HG02571 (cell line): ENCODE data around the gene POLR3H.

ENCODE experiments used
- ATAC-seq: cut with Tn5 transposase; IDR thresholded peaks from one replicate; pipeline ENCODE4 v1.9.1; 2021; ENCODE audit warnings: mild to moderate bottlenecking, moderate library complexity; ENCODE audit not compliant: unreplicated experiment

Gene POLR3H

DNA sequence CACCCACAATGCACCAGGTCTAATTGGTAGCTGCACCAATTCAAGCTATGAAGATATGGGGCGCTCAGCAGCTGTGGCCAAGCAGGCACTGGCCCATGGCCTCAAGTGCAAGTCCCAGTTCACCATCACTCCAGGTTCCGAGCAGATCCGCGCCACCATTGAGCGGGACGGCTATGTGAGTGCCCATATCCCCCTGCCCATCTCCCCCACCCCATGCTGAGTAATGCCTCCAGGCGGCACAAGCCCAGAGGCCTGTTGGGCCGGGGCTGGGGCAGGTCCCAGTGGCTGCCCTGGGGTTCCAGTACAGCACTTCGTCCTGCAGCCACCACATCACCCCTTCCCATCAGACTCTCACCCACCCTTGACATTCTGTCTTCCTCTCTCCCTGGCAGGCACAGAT lies 21.5 kb downstream of the POLR3H start:
- ATAC-seq = no peak

- ATAC-seq = no peak
These were observed 23.1 kb downstream of the POLR3H start for GRCh38 chr22:41521126-41521525.

DNA sequence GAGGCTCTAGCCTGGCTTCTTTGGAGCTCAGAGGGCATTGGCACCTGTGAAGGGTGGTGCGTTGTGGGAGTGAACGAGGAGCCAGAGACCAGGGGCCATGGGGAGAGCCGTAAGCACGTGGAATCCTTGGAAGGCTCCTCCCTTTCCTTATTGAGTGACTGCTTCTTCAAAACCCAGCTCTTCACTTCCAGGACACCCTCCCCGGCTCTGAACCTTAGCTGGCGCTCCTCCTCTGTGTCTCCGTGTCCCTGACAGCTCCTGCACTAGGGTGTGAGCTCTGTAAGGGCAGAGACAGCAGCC lies 26.3 kb downstream of the POLR3H start:
- ATAC-seq = no peak

DNA sequence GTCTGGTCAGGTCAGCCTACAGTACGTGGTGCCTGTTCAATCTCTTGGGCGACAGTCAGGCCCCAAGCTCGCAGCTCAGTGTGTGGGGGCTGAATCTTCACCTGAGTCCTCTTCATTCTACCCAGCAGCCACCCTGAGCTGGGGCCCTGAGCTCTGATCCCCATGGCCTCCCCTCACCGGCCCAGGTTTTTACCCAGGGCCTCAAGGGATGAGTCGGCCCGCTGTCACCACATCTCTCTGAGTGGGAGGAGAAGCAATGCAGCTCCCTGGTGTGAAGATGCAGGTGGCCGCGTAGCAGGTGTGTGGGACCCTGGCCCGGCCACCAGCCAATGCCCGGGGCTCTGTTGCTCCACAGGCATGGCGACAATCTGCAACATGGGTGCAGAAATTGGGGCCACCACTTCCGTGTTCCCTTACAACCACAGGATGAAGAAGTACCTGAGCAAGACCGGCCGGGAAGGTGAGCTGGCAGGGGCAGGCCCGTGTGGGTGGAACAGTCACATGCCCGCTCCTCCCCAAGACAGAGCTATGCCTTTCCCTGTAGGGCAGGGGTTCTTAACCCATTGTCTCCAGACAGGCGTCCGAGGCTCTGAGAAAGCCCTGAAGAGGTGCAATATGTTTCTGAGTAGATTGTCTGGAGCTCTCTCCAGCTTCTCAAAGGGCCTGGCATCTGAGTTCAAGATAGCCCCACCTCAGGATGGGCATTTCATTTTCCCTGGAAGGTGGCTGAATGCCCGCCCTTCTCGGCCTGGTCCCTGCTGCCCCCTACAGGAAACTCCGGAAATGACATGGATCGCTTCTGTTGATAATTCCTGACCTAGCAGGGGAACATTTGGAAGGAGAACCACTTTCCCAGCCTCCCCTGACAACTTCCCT lies 26.9 kb downstream of the POLR3H start:
- no peak for ATAC-seq

- no peak for ATAC-seq
These were observed 27.8 kb downstream of the POLR3H start for GRCh38 chr22:41516462-41516861.

- no peak for ATAC-seq
These were observed 30.9 kb downstream of the POLR3H start for GRCh38 chr22:41513391-41513790.

GRCh38 chr22:41512421-41513194 lies 31.7 kb downstream of the POLR3H start:
- ATAC-seq = no peak

DNA sequence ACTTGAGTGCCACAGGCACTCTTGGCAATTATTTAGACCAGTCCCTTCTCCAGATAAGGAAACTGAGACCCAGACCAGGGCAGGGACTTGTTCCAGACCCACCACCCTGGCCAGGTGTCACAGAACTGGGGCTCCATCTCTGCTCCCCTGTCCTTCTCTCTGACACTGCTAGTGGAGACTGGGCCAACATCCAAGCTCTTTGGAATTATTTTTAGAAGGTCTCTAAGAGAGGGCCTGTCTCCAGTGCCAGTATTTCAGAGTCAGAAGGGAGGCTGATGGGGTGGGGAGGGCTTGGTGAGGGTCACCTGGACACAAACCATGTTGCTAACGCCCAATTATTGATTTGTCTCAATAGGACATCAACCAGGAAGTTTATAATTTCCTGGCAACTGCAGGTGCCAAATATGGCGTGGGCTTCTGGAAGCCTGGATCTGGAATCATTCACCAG lies 32.7 kb downstream of the POLR3H start:
- no peak for ATAC-seq

DNA sequence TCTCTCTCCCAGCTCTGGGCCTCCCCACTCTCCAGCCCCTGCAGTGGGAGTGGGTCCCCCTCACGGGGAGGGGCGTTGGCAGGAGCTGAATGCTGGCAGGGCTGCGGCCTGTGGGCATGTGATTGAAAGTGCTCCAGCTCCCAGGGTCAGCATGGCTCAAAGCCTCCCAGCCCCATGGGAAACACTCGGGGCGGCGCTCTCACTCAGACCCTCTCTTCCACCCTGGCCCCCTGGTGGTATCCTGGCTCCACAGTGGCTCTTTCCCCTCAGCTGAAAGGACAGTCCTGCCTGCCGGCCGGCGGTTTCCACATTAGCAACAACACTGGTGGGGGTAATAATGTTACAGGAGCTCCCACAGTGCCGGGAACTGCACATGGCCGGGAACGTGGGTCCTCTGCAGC lies 35.5 kb downstream of the POLR3H start:
- no peak for ATAC-seq

- no peak for ATAC-seq
These were observed 36.8 kb downstream of the POLR3H start for GRCh38 chr22:41507330-41508063.

DNA sequence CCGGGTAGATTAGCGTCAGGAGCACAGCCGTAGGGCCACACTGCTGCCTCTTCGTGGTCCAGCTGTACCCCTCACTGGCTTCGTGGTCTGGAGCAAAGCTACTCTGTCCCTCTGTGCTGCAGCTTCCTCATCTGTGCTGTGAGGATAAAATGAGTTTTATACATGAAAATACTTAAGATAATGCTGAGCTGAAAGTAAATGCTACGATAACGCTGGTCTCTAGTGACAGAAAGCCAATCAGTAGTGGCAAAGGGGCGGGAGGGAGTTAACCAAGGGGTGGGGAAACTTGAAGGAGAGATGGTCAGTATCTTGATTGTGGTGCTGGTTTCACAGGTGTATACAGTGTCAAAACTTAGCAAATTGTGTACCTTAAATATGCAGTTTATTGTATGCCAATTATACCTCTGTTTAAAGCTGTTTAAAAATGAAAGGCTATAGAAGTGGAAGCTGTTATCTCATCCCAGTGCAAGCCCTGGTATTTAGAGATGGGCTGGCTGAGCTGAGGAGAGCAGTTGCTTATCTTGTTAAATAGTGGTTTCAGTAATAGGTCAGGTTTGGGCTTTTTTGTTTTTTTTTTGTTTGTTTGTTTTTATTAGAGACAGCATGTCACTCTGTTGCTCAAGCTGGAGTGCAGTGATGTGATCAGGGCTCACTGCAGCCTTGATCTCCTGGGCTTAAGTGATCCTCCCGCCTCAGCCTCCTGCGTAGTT lies 38.6 kb downstream of the POLR3H start:
- no peak for ATAC-seq

DNA sequence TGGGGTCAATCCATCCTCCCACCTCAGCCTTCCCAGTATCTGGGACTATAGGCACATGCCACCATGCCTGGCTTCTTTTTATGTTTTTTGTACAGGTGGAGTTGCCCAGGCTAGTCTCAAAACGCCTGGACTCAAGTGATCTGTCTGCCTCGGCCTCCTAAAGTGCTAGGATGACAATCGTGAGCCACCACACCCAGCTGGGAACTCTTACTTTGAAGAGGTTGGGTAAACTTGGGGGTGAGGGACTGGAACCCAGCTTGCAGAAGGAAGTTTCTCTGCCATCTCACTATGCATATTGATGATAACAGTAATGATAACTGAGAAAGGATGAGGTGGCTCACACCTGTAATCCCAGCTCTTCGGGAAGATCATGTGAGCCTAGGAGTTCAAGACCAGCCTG lies 39.5 kb downstream of the POLR3H start:
- no peak for ATAC-seq

DNA sequence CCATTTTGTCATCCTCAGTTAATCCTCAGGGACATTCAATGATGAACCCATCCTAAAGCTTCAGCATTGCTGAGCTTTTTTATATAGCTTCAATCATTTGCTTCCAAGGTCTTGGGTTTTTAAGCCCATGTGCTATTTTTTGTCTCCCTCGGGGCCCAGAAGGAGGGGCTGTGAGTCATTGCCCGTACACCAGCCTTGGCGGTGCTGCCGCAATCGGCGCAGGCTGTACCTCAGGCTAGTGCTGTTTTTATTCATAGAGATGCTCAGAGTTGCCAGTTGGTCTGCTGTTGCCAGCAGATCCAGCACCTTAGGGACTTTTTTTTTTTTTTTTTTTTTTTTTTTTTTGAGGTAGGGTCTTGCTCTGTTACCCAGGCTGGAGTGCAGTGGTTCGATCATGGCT lies 39.9 kb downstream of the POLR3H start:
- no peak for ATAC-seq

DNA sequence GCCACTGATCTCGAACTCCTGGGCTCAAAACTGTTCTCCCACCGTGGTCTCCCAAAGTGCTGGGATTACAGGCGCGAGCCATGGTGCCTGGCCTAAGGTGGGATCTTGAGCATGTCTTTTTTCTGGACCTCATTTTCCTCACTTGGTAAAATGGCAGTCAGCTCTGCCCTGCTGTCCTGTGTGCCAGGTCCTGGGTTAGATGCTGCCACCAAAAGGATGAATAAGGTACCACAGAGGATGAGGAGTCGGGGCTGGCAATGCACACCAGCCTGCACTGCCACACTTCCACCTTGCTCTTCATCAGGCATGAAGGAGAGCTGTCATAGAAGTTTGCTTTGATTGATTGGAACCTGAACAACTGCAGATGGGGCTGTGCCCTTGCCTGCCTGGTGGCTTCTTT lies 43.1 kb downstream of the POLR3H start:
- ATAC-seq = no peak

DNA sequence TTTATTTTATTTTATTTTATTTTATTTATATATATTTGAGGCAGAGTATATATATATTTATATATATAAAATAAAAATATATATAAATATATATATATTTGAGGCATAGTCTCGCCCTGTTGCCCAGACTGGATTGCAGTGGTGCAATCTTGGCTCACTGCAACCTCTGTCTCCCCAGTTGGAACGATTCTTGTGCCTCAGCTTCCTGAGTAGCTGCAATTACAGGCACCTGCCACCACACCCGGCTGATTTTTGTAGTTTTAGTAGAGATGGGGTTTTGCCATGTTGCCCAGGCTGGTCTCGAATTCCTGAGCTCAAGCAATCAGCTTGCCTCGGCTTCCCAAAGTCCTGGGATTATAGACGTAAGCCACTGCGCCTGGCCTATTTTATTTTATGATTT lies 44.0 kb downstream of the POLR3H start:
- no peak for ATAC-seq

DNA sequence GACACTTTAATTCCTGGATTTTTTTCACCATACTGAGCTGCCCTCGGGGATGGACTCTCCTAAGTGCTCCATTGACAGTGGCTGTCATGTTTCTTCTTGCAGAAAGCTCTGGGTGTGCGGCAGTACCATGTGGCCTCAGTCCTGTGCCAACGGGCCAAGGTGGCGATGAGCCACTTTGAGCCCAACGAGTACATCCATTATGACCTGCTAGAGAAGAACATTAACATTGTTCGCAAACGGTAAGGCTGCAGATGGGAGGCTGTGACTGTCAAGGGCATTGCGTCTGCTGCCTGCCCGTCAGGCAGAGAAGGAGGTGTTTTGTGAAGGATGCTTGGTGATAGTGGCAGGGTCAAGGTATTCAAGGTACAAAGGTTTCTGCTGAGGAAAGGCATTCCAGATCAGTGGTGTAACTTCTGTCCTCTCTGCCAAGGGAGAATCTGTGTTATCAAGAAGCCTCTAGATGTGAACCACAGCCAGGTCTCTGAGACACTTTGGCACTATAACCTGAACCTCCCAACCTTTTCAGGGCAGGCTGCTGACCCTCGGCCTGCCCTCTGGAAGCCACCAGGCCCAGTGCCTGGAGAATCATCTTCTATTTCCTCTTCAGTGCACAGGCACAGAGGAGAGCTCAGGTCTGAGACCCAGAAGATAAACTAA lies 44.5 kb downstream of the POLR3H start:
- no peak for ATAC-seq

GRCh38 chr22:41498303-41498835 lies 45.9 kb downstream of the POLR3H start:
- no peak for ATAC-seq

- no peak for ATAC-seq
These were observed 52.7 kb downstream of the POLR3H start for GRCh38 chr22:41491374-41492100.

DNA sequence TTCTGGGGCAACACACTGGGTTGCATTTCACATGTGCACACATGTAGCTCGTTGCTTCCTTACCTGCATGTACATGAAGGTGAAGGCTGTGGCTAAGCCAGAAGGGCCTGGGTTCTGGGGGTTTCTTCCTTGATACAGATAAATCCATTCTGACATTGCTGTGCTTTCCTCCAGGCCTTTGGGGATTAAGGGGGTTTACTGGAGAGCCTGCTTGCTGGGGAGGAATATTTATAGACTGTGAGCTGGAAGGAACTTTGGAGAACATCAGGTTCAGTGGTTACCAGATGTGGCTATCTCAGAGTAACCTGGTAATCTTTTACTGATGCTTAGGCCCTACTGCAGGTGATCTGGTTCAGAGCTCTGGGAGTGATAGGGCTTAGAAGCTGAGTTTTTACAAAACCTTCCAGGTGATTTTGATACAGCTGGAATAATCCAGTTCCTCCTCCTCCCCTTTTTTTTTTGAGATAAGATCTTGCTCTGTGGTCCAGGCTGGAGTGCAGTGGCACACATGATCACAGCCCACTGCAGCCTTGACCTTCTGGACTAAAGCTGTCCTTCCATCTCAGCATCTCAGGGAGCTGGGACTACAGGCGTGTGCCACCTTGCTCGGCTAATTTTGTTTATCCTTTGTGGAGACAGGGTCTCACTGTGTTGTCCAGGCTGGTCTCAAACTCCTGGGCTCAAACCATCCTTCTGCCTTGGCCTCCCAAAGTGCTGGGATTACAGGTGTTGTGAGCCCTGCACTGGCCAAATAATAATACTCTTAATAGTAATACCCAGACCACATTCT lies 55.5 kb downstream of the POLR3H start:
- no peak for ATAC-seq
